GM20000 (cell line): ENCODE results near the gene ACTL7B.

ENCODE experiments used
- DNase-seq: peaks from one replicate; pipeline ENCODE4 v3.0.0; 2012; ENCODE audit warnings: low spot score
- TF ChIP-seq, protein P1 (sequence below): IDR thresholded peaks from 2 replicates; pipeline ENCODE4 v1.5.1; 2012; ENCODE audit warnings: mild to moderate bottlenecking, control low read depth; ENCODE audit errors: extremely low read depth, missing control alignments

Gene ACTL7B

DNA sequence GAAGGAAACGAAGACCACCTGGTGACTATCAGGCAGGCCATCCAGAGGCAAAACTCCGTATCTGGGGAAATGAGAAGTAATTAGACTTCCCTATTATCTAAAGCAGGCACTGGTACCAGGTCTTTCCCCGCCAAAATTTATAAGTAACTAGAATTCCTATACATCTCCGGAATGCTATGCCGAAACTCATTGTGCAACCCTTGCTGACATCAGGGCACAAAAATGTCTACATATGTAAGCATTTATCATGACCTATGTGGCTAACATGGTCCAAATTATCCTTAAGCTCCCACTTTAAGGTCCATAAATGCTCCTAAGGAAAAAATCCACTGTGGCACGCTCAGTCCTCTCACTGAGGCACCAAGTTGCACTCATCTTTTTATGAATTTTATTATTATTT, 17.8 kb downstream of the ACTL7B start:
- DNase-seq, result no peak
- TF ChIP-seq, protein P1, sequence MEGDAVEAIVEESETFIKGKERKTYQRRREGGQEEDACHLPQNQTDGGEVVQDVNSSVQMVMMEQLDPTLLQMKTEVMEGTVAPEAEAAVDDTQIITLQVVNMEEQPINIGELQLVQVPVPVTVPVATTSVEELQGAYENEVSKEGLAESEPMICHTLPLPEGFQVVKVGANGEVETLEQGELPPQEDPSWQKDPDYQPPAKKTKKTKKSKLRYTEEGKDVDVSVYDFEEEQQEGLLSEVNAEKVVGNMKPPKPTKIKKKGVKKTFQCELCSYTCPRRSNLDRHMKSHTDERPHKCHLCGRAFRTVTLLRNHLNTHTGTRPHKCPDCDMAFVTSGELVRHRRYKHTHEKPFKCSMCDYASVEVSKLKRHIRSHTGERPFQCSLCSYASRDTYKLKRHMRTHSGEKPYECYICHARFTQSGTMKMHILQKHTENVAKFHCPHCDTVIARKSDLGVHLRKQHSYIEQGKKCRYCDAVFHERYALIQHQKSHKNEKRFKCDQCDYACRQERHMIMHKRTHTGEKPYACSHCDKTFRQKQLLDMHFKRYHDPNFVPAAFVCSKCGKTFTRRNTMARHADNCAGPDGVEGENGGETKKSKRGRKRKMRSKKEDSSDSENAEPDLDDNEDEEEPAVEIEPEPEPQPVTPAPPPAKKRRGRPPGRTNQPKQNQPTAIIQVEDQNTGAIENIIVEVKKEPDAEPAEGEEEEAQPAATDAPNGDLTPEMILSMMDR, result no peak

DNA sequence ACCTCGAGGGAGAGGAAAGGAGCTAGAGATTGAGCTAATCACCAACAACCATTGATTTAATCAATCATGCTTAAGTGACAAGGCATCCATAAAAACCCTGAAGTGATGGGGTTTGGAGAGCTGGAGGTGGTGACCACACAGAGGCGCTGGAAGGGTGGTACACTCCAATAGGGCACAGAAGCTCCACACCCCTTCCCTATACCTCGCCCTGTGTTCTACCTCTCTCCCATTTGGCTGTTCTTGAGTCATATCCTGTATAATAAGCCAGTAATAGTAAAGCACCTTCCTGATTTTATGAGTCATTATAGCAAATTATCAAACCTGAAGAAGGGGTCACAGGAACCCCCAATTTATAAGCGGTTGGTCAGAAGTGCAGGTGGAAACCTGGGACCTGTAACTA, 18.3 kb downstream of the ACTL7B start:
- TF ChIP-seq, protein P1, result no peak
- no peak for DNase-seq

DNA sequence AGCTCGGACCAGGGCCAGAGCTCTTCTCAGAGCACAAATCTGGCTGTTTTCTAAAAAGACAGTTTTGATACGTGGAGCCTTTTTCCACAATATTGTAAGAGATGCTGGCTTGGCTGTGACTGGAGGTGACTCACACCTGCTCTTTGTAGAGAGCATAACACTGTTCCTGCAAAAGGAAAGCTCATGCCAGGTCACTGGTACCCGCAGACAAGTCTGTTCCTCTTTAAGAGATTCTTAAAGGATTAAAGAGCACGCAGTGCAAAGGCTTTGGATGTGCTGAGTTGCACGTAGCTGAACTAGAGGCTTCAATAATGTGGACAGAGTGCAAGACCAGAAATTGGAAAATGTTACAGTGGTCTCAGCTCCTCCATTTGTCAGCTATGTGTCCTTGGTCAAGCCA, 19.0 kb downstream of the ACTL7B start:
- TF ChIP-seq, protein P1, result no peak
- DNase-seq, result no peak

DNA sequence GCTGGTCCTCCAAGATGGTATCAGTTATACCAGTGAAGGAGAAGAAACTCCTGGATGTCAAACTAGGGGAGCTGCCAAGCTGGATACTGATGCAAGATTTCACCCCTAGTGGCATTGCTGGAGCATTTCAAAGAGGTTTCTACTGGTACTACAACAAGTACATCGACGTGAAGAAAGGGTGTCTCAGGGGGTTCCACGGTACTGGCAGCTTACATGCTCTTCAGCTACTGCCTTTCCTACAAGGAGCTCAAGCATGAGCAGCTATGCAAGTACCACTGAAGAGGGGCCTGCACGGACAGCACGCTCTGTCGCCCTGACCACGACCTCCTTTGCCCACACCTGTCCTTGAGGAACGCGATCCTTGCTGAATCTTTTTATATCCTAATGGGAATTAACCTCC, 19.5 kb downstream of the ACTL7B start:
- TF ChIP-seq, protein P1, result no peak
- DNase-seq, result no peak

DNA sequence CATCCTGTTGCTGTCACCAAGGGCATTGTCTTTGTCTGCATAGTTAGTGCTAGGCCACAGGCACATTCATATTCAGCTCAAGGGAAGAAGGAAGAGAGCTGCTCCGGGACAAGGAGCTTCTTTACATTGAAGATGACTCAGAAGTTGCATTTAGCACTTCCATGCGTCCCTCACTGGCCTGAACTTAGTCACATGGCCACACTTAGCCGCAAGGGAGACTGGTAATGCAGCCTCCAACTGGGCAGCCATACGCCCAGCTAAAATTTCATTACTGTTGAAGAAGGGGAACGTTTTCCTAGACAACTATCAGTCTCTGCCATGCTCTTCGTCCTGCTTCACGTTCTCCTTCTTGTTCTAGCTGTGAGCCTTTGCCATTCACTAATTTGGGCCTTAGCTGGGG, 20.0 kb downstream of the ACTL7B start:
- TF ChIP-seq, protein P1, result no peak
- no peak for DNase-seq

DNA sequence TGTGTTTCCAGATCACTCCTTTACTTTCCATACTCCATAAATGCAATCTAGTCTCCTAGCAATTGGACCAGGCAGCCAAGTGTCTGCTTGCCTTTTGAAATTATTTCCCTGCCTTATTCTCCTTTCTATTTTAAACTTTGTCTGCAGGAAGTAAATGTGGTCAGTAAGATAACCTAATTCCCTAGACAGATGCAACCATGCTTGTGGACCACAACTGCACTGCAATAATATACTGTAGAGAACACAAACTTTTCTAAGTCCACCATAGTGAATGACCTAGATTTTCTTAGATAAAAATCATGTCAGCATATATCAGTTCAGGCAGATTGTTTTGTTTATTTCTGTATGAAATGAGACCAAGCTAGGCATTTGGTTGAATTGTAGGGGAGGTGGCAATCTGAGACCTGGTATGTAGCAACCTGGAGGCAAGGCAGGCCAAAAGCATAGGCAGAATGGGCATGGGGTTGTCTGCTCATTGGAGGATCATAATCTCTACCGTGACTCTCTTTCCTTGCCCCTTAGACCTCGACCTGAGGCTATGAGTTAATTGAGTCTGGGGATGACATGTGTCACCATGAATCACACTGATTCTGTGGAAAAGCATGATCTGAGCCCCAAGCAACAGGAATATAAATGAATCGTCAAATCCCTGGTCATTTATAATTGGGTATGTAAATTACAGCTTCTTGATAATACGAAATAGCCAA, 20.7 kb downstream of the ACTL7B start:
- TF ChIP-seq, protein P1, result no peak

DNA sequence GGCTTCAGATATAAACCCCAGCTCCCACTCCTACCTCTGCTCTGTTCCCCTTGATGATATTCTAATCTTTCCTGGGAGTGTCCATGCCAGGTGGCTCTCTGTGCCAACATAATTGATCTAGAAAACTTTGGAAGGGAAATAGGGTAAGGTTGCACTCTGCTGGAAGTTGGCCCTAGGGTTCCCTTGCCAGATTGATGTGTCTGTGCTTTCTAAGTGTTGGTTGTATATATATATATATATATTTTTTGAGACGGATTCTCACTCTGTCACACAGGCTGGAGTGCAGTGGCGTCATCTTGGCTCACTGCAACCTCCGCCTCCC, 23.6 kb downstream of the ACTL7B start:
- TF ChIP-seq, protein P1, result no peak
- no peak for DNase-seq

More for the DNA sequence above, 20.7 kb downstream of the ACTL7B start:
- no peak for DNase-seq
